Hepatocyte (in vitro differentiated cells): ENCODE data around the gene PRKAB1.

ENCODE experiments used
- CTCF ChIP-seq: fragments of 200-600 bp; sonication (generic); IDR thresholded peaks from 2 replicates; pipeline ENCODE4 v1.5.1; 2016; ENCODE audit warnings: antibody characterized with exemption, mild to moderate bottlenecking; ENCODE audit not compliant: poor library complexity
- EZH2 ChIP-seq: fragments of 200-600 bp; sonication (generic); IDR thresholded peaks from 2 replicates; pipeline ENCODE4 v1.6.1; 2016; ENCODE audit warnings: antibody characterized with exemption, mild to moderate bottlenecking, borderline replicate concordance

DNA sequence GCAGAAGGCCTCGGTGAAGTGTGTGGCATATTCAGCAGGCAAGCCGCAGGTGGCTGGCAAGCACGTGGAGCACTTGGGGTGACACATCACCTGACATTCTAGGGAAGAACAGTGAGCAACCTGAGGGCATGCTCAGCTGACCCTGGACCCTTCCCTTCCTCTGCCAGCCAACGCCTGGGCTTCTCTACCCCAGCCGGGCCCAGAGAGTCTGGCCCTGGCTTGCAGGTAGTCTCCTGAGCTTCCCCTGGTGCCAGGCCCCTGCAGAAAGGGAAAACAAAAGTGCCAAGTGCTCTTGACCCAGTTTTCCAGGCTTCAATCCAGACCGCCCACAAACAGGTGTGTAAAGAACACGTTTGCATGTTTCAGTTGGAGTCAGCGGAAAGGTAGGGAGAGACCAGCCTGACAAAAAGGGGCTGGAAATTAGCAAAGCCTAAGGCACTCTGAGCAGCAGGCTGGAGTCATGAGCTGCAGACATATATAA is 45.7 kb downstream of the PRKAB1 start:
- TF ChIP-seq EZH2 (no peak), CTCF (no peak)
